ENCODE results near the gene RASA3.
"Not testable (repeated sequence)": the region's sequence is repeated elsewhere in the genome, so short reads cannot be mapped to it uniquely, and the experiment has no call there.

RASA3 gene

DNA sequence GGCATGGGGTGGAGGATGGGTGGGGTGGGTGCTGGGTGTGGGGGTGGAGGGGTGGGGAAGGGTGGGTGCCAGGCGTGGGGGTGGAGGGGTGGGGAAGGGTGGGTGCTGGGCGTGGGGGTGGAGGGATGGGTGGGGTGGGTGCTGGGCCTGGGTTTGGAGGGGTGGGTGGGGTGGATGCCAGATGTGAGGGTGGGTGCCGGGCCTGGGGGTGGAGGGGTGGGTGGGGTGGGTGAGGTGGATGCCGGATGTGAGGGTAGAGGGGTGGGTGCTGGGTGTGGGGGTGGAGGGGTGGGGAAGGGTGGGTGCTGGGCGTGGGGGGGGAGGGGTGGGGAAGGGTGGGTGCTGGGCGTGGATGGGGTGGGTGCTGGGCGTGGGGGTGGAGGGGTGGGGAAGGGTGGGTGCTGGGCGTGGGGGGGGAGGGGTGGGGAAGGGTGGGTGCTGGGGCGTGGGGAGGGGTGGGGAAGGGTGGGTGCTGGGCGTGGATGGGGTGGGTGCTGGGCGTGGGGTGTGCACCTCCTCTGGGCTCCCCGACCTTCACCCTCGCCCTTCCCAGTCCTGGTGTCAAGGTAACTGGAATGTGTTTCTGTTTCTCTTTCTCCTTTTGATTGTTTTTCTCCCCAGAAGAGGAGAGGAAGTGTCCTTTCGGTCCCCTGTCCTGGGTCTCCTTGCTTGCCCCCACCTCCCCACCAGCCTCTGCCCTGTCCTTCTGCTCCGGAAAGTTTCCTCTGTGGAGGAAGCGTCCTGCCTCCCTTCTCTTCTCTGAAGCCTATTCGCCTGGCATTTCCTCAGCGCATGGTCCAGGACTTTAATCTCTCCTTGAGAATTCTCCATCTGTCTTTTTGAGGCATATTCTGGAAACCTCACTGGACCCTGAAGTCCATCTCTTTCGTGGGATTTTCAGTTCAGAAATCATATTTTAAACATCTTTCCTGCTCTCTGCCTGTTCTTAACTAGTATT is 23.8 kb upstream of the RASA3 start:
- DNase-seq (ENCODE audit: low read depth, low spot score), result no peak

DNA sequence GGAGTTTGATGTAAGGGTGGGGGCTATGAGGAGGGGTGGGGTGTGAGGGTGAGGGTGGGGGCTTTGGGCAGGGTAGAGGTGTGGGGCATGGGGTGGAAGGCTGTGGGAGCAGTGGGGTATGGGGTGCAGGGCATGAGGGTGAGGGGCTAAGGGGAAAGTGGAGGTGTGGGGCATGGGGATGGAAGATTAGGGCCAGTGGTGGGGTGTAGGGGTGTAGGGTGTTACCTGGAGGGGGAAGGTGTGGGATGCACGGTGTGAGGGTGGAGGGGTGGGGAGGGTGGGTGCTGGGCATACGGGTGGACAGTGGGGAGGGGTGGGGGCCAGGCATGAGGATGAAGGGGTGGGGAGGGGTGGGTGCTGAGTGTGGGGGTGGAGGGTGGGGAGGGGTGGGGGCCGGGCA is 22.9 kb upstream of the RASA3 start:
- no peak for DNase-seq (ENCODE audit: low read depth, low spot score)

DNA sequence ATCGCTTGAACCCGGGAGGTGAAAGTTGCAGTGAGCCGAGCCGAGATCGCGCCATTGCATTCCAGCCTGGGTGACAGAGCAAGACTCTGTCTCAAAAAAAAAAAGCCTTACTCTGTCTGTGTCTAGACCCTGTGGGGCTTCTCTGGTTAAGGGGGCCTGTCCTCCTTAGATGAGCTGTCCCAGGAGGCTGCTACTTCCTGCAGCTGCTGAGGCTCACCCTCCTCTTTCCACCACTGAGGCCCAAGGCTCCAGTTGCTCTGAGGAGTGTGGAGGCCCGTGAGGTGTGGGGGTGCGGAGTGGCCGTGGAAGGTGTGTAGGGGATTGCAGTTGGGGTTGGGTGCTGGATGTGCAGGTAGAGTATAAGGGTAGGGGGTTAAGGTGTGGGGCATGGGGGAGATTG is 22.1 kb upstream of the RASA3 start:
- no peak for DNase-seq (ENCODE audit: low read depth, low spot score)

DNA sequence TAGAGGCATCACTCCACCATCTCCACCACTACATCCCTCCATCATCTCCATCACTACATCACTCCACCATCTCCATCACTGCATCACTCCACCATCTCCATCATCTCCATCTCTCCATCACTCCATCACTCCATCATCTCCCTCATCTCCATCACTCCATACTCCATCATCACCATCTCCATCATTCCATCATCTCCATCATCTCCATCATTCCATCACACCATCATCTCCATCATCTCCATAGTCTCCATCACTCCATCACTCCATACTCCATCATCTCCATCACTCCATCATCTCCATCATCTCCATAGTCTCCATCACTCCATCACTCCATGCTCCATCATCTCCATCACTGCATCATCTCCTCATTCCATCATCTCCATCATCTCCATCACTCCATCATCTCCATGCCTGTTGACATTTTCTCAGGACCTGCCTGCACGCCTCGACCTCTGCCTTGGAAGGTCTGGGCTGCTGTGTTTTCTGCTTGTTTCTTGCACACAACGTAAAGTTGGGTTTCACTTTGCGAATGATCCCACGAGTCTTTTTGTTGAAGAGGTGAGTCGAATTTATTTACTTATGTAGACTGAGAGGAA is 21.2 kb upstream of the RASA3 start:
- DNase-seq (ENCODE audit: low read depth, low spot score), result no peak

DNA sequence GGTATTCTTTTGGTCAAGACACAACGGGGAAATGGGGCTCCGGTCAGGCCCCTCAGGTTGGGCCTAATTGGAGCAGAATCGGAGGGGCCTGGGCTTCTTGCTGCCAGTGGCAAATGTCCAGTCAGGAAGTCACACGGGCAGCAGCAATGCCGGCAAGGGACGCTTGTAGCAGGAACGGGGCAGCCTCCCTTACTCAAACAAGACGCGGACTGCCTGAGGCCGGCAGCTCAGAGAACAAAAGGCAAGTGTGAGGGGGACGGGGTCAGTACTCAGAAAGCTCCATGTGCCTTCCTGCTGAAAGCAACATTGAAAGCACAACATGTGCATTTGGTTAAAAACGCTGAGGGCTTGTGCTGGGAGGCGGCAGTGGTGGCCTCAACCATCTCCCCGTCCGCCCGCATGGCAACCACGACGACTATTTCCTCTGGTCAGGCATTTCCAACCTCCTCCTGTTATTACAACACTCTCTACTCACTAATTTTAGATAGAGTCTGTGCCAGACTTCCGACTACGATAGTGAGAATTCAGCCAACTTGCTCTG is 20.5 kb upstream of the RASA3 start:
- no peak for DNase-seq (ENCODE audit: low read depth, low spot score)

DNA sequence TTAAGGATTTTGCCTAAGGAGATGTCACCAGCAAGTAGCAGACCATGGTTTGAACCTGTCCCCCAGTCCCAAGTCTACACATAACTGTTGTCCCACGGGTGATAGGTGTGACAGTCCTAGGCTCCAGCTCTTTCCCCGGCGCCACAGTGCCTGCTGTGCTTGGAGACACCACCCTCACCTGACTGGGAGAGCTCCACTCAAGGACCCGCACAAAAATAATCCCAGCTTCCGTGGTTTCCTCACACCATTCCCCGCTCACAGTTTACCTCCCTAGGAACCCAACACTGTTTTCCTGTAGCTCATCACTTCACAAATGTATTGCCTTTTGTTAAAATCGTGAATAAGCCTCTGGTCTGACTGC is 19.8 kb upstream of the RASA3 start:
- no peak for DNase-seq (ENCODE audit: low read depth, low spot score)

DNA sequence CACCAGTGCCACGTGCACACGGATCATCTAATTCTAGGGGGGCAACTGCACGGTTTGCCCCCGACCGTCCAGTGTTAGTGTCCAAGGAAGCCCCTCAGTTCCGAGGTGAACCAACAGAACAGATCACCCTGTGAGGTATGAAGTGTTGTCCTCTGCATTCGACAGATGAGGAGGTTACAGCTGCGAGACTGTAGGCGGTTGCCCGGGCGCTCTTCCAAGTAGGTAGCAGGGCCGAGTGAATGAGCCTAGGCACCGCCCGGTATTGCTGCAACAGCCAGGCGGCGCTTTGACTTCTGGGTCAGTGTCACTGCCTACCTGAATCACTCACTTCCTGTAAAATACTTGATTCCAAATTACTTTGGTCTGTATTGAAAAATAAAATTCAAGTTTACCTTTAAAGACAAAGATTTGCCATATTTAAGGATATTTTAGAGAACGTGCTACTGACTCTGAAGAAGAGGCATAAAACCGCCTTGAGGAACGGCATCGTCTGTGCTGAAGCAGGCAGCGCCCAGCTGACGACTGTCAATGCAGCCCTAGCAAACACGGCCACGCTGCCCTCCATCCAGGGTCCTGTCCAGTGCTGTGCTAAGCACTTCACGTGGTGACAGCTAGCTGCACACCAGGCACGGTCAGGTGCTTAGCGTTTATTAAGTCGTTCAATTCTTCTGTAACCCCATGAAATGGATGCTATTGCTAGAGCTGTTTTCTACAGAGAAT is 19.3 kb upstream of the RASA3 start:
- DNase-seq (ENCODE audit: low read depth, low spot score), result no peak

DNA sequence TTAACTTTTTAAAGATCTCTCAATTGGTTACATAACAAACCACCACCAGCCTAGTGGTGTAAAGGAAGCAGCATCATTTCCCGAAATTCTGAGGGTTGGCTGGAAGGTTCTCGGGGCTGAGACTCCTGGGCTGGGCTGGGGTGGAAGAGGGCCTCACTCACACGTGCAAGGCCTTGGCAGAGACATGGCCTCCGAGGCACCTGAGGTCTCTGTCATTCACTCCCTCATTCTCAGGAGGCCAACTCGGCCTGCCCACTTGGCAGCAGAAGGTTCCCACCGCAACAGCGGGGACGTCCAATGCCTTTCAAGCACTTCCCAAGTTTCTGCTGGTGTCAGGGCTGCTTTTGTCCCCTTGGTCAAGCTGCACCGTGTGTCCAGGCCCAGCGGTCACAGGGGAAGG is 18.6 kb upstream of the RASA3 start:
- no peak for DNase-seq (ENCODE audit: low read depth, low spot score)

DNA sequence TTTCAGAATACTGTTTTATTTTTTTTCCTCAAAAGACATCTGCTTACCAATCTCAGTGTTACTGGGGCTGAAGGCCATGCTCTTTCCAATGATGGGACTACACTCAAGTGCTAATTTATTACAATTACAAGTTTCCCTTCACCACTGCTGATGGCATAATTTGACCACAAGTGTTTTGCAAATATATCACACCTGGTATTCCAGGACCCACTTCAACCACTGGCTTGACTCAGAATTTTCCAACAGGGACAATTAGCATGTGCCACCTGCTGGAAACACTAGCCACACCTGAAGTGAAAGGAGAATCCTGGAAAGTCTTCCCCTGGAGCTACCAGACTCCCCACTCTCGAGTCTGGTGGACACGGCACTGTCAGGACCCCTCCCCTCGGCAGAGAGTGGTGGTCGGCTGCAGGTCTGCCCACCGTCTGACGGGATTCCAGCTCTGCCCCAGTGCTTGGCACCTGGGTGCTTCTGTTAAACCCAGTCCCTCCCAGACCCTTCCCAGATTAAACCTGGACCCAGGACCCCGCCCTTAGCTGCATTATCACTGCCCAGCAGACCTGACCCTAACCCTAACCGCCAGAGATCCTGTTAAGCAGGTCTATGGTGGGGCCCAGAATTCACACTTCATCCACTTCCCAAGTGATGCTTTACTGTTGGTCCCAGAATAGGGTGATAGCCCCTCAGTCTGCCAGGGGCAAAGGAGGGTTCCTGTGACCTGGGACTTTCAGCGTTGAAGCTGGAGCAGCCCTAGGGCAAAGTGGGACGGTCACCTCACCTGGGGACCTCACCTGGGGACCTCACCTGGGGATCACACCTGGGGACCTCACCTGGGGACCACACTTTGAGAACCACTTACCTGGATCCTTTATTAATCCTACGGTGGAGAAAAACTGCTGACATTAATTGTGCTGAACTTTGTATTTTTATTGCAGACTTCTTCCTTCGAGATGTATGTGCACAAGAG is 17.6 kb upstream of the RASA3 start:
- no peak for DNase-seq (ENCODE audit: low read depth, low spot score)

DNA sequence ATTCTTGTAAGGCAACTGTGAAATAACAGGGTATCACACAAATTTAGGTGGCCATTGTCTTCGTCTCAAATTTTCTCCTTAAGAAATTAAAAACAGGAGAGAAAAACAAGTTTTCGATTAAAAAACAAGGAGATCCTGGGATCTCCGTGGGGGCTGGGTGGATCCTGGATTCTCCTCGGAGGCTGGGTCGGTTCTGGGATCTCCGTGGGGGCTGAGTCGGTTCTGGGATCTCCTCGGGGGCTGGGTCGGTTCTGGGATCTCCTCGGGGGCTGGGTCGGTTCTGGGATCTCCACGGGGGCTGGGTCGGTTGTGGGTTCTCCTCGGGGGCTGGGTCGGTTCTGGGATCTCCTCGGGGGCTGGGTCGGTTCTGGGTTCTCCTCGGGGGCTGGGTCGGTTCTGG is 16.5 kb upstream of the RASA3 start:
- DNase-seq (ENCODE audit: low read depth, low spot score), result not testable (repeated sequence)

DNA sequence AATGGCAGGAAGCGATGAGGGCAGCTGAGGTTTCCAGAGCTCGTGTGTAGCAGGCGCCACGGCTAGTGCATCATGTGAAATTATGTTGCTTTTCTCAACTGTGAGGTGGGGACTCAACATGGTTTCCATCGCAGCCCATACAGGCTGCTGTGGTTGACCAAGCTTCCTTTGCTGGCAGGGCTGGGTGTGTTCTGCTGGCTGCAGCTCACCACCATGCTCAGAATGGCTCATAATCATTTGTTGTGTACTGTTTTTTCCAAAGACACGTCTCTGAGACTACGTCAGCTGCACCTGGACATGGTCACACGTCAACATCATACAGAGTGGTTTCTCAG is 16.1 kb upstream of the RASA3 start:
- DNase-seq (ENCODE audit: low read depth, low spot score), result no peak

DNA sequence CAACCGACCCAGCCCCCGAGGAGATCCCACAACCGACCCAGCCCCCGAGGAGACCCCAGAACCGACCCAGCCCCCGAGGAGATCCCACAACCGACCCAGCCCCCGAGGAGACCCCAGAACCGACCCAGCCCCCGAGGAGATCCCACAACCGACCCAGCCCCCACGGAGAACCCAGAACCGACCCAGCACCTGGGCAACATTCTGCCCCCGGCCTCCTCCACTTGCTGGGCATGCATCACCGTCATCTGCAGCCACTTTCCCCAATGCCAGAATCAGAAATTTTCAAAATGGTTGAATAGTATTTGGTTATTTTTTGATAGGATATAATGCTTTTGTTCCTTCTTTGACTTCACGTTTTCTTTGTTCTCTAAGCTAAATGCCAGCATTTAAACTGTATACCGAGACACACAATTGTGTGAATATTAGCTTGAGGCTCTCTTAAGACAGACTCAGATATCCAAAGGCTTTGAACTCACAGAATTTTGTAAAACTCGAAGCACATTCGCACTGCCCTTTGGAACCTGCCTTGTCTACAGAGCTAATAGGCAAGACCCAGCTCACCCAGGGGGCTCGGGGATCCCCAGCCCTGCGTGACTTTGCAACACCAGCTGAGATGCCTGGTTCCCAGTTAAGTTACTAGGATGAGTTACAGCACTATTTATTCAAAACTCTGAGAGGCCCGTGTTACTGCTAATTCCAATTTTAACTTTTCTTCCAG is 15.5 kb upstream of the RASA3 start:
- DNase-seq (ENCODE audit: low read depth, low spot score), result no peak

DNA sequence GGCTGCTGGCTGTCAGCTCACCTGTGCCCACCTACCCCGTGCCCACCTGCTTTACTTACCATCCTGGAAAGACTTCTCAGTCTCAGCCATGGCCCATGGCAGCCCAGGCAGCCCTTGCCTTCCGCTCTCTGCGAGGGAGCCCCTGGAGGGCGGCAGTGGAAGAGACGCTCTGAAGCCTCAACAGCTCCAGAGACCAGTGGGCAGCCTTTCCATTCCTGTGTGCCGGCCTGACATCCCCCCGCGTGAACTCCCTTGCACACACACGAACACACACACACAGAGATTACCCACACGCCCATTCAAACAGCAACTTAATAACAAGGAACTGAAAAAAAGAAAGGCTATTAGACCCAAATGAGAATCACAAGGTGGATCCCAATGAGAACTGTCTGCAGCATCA is 14.2 kb upstream of the RASA3 start:
- DNase-seq (ENCODE audit: low read depth, low spot score), result no peak

DNA sequence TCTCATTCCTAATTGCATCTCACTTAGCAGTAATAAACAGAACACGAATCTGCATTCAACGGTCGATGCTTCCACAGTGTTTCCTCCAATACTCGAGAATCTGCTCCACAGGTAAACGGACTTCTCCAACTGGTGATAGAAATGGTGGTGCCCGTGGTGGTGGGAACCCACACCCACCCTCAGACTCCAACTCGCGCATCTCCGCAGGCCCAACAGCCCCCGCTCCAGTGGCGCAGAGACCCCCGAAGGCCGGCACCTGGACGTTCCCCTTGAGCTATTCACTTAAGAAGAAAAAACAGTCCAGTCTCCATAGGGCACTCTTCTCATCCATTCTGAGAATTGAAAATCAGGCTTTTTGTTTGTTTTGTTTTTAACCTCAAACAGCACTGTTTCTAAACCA is 13.8 kb upstream of the RASA3 start:
- no peak for DNase-seq (ENCODE audit: low read depth, low spot score)

DNA sequence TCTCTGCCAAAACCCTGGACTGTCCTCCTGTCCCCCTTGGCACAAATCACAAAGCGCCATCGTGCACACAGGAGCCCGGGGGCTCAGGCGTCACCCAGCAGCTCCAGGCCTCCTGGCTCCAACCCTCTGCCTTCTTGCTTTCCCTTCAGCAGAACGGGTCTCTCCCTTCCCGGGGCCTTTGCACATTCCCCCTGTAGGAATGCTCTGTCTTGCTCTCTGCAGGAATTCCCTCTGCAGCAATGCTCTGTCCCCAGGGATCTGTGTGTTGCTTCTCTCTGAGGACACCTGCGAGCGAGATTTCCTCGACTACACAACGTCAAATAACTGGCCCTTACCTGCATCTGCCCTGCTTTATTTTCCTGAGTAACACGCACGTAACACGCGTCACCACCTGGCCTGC is 13.3 kb upstream of the RASA3 start:
- no peak for DNase-seq (ENCODE audit: low read depth, low spot score)

DNA sequence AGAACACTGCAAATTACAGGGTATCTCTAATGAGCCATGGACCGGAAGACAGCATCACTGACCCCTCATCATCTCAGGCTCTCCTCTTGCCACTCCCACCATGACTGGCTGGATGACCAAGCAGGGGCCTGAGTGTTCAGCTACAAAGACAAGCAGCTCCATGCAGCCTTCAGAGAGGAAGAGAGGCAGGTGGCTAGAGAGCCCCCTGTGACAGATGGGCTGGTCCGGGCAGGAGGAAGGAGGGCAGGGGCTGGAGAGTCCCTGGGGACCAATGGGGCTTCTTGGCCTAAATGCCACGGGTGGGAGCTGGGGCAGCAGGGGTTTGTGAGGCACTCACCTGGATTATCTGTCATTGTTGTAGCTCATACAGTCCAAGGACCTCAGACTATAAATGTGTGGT is 12.8 kb upstream of the RASA3 start:
- DNase-seq (ENCODE audit: low read depth, low spot score), result no peak

DNA sequence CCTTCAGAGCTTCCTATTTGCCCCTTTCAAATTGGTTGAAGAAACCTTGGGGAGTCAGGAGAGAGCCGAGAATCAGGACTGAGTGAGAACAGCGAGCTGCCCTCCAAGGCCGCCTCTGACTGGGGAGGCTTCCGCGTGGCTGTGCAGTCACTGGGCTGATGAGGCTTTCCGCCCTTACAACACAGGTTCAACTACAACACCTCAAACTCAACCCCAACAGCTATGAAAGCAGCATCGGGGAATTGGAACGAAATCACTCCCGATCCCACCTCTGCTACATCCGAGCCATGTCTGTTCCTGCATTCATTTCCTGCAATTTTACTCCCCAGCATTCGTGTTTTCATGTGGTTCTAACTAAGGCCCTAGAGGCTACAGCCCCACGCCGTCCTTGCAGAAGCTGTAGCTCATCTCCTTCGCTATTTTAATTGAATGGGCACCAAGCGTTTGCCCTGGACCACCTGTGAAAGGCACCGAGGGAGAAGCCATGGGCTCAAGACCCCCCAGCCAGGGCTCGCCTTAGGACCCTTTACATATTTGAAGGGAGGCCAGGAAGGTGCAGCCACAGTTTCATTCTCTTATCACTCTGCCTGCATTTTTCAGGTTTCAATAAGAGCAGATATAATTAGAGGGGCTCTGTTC is 12.3 kb upstream of the RASA3 start:
- no peak for DNase-seq (ENCODE audit: low read depth, low spot score)

DNA sequence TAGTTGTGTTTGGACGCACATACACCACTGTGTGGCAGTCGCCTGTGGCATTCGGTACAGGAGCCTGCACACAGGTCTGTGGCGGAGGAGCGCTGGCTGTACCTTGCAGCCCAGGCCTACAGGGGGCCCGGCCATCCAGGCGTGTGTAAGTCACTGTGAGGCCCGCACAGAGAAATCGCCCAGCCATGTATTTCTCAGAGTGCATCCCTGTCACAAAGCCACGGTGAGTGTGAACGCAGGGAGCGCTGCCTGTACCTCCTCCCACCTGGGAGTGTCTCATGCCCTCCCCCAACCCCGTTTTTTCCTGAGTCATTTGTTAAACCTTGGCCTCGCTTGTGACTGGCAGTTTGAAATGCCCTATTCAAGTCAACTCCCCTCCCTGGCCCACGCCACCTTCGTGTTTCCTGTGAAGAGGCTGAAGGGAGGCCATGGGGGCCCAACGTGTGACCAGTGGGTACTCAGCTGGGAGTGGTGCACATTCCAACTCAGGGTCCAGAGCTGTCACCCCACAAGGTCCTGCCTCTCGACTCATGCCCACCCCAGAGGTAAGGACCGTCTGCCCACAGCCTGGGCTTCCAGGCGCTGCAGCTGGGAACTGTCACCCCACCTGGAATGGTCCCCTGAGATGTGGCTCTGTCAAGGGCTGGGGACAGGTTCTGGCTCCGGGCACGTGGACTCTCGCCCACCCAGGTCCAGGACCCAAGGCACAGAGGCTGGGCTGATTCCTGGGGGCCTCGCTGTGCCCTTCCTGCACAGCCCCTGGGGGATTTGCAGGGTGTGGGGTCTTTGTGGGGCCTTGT is 11.6 kb upstream of the RASA3 start:
- no peak for DNase-seq (ENCODE audit: low read depth, low spot score)

All from iPS DF 19.7 (cell line).